HepG2 (cell line): Measurements from ENCODE around the gene RASL10A. TPM values are rescaled to one million over a fixed set of nuclear protein-coding genes. Genes with fewer than 3 reads are reported as not detected.

Source experiments
- ATAC-seq: fragments of 200-7000 bp; cut with Tn5 transposase; 3 replicates; pipeline ENCODE4 v1.9.1; 2020; ENCODE audit warnings: mild to moderate bottlenecking, moderate library complexity
- BruUV-seq: library from RNA; stranded (reverse); fragments of 400-500 nt; replicated peaks from 2 replicates; lab custom pipeline; 2021; lab: Mats Ljungman, UMichigan
- CTCF ChIA-PET: fragments of 300-600 bp; formaldehyde crosslinking; extraction: SDS; loops from one replicate; lab custom pipeline; 2021; ENCODE audit warnings: low total read pairs, inconsistent platforms, low intra/inter-chr PET ratio; lab: Yijun Ruan, JAX
- POLR2A ChIA-PET: fragments of 350-600 bp; sonication (Branson Sonifier 250); formaldehyde crosslinking; loops from one replicate; lab custom pipeline; 2020; ENCODE audit warnings: antibody characterized with exemption, inconsistent platforms; lab: Yijun Ruan, JAX
- DNase-seq: peaks from one replicate; pipeline ENCODE4 v3.0.0-alpha.2; 2015; ENCODE audit warnings: low spot score
- FAIRE-seq: peaks from 3 replicates; lab custom pipeline; 2011; peaks lifted over from hg19 to GRCh38; lab: Jason Lieb, UNC
- H2AFZ ChIP-seq: one replicate; pipeline ENCODE4 v1.6.1; 2011; ENCODE audit warnings: low read length, inconsistent platforms
- H3K27ac ChIP-seq: fragments of 300-600 bp; 3 replicates; pipeline ENCODE4 v1.8.0; 2011; ENCODE audit warnings: mixed run types, mild to moderate bottlenecking, mixed read lengths, low read length, inconsistent platforms; ENCODE audit not compliant: insufficient read depth; ENCODE audit errors: extremely low read length
- H3K27me3 ChIP-seq, 2 experiments: fragments of 200-600 bp in 1 of 2; 2 replicates in 1 of 2; 3 replicates in 1 of 2; pipeline versions ENCODE4 v1.6.0 to v1.8.0; 2011; ENCODE audit warnings: low read length in 2 of 2, mild to moderate bottlenecking in 2 of 2, moderate library complexity in 2 of 2, inconsistent platforms in 1 of 2; ENCODE audit not compliant: insufficient read depth in 2 of 2, control insufficient read depth in 1 of 2
- H3K36me3 ChIP-seq, 2 experiments: fragments of 200-600 bp in 1 of 2; replicated peaks in 1 of 2; 2 replicates in 1 of 2; 3 replicates in 1 of 2; pipeline versions ENCODE4 v1.5.1 to v1.8.0; 2011; ENCODE audit warnings: low read length in 2 of 2, inconsistent platforms in 1 of 2; ENCODE audit not compliant: insufficient read depth in 2 of 2, control insufficient read depth in 1 of 2
- H3K4me1 ChIP-seq: 2 replicates; pipeline ENCODE4 v1.5.1; 2012; ENCODE audit warnings: low read length, inconsistent platforms; ENCODE audit not compliant: insufficient read depth
- H3K4me2 ChIP-seq: 2 replicates; pipeline ENCODE4 v1.6.0; 2011; ENCODE audit warnings: low read depth, low read length, inconsistent platforms
- H3K4me3 ChIP-seq, 3 experiments: fragments of 200-600 bp in 1 of 3; sonication (generic), shearing (Covaris generic) in 1 of 3; replicated peaks in 1 of 3; 2 replicates each; pipeline ENCODE4 v1.5.1; 2011 to 2016; ENCODE audit warnings: low read length in 3 of 3, inconsistent platforms in 2 of 3, low read depth in 2 of 3, mild to moderate bottlenecking in 2 of 3, control low read depth in 1 of 3, mixed read lengths in 1 of 3; ENCODE audit not compliant: insufficient read depth in 1 of 3
- H3K79me2 ChIP-seq: one replicate; pipeline ENCODE4 v1.6.1; 2011; ENCODE audit warnings: low read length, inconsistent platforms; ENCODE audit not compliant: insufficient read depth
- H3K9ac ChIP-seq: 2 replicates; pipeline ENCODE4 v1.6.0; 2011; ENCODE audit warnings: mild to moderate bottlenecking, low read depth, low read length, inconsistent platforms; ENCODE audit not compliant: insufficient read depth
- H3K9me3 ChIP-seq: 2 replicates; pipeline ENCODE4 v1.5.1; 2012; ENCODE audit warnings: mild to moderate bottlenecking, low read length
- H4K20me1 ChIP-seq: 2 replicates; pipeline ENCODE4 v1.6.0; 2011; ENCODE audit warnings: inconsistent platforms, mild to moderate bottlenecking, low read length, moderate library complexity; ENCODE audit not compliant: insufficient read depth
- CBX2 ChIP-seq, 2 experiments: fragments of 200-600 bp in 1 of 2; sonication (generic); formaldehyde crosslinking in 1 of 2; IDR thresholded peaks; 2 replicates each; pipeline versions ENCODE4 v1.7.0 to v1.8.1; 2018 to 2022; ENCODE audit warnings: low read depth in 2 of 2, low read length in 1 of 2, mild to moderate bottlenecking in 1 of 2, missing genetic modification reagents in 1 of 2
- GMEB1 ChIP-seq: sonication (generic); formaldehyde crosslinking; IDR thresholded peaks from 2 replicates; pipeline ENCODE4 v1.5.1; 2020; ENCODE audit warnings: missing genetic modification reagents, mild to moderate bottlenecking, borderline replicate concordance
- LBX2 ChIP-seq: sonication (generic); formaldehyde crosslinking; IDR thresholded peaks from 2 replicates; pipeline ENCODE4 v1.5.0; 2020; ENCODE audit warnings: missing genetic modification reagents, mild to moderate bottlenecking, borderline replicate concordance
- MAFF ChIP-seq: IDR thresholded peaks from 2 replicates; pipeline ENCODE4 v1.6.1; 2011; ENCODE audit warnings: low read depth, low read length, improper control_type of control experiment
- RELA ChIP-seq: sonication (generic); formaldehyde crosslinking; IDR thresholded peaks from 2 replicates; pipeline ENCODE4 v1.4.0; 2020; ENCODE audit warnings: missing genetic modification reagents
- THAP11 ChIP-seq: IDR thresholded peaks from 2 replicates; pipeline ENCODE4 v1.6.1; 2016; ENCODE audit warnings: missing biosample characterization, missing genetic modification reagents
- ZBTB3 ChIP-seq: sonication (generic); formaldehyde crosslinking; IDR thresholded peaks from 2 replicates; pipeline ENCODE4 v1.4.0; 2020; ENCODE audit warnings: low read depth, mild to moderate bottlenecking, moderate library complexity, missing genetic modification reagents, borderline replicate concordance
- ZFP37 ChIP-seq: sonication (generic); formaldehyde crosslinking; IDR thresholded peaks from 2 replicates; pipeline ENCODE4 v1.4.0; 2020; ENCODE audit warnings: missing genetic modification reagents, borderline replicate concordance
- ZMAT3 ChIP-seq: sonication (generic); formaldehyde crosslinking; conservative IDR thresholded peaks from 2 replicates; pipeline ENCODE4 v1.7.0; 2021; ENCODE audit warnings: missing genetic modification reagents
- ZNF10 ChIP-seq: sonication (generic); formaldehyde crosslinking; IDR thresholded peaks from 2 replicates; pipeline ENCODE4 v1.4.0; 2020; ENCODE audit warnings: mild to moderate bottlenecking, low read depth, missing genetic modification reagents, borderline replicate concordance
- ZNF12 ChIP-seq: sonication (generic); formaldehyde crosslinking; IDR thresholded peaks from 2 replicates; pipeline ENCODE4 v1.5.0; 2020; ENCODE audit warnings: missing genetic modification reagents
- ZNF230 ChIP-seq: sonication (generic); formaldehyde crosslinking; IDR thresholded peaks from 2 replicates; pipeline ENCODE4 v1.4.0; 2020; ENCODE audit warnings: mild to moderate bottlenecking, missing genetic modification reagents
- ZNF264 ChIP-seq: sonication (generic); formaldehyde crosslinking; IDR thresholded peaks from 2 replicates; pipeline ENCODE4 v1.4.0; 2020; ENCODE audit warnings: missing genetic modification reagents
- ZNF431 ChIP-seq: sonication (generic); formaldehyde crosslinking; IDR thresholded peaks from 2 replicates; pipeline ENCODE4 v1.9.0; 2022; ENCODE audit warnings: missing genetic modification reagents, low read depth, mild to moderate bottlenecking, borderline replicate concordance
- ZNF616 ChIP-seq: sonication (generic); formaldehyde crosslinking; IDR thresholded peaks from 2 replicates; pipeline ENCODE4 v1.5.0; 2020; ENCODE audit warnings: low read depth, mild to moderate bottlenecking, missing genetic modification reagents
- ZNF724P ChIP-seq: sonication (generic); formaldehyde crosslinking; IDR thresholded peaks from 2 replicates; pipeline ENCODE4 v1.8.0; 2022; ENCODE audit warnings: missing genetic modification reagents, borderline replicate concordance
- ZNF740 ChIP-seq: sonication (generic); formaldehyde crosslinking; IDR thresholded peaks from 2 replicates; pipeline ENCODE4 v1.4.0; 2020; ENCODE audit warnings: missing genetic modification reagents
- ZNF775 ChIP-seq: sonication (generic); formaldehyde crosslinking; IDR thresholded peaks from 2 replicates; pipeline ENCODE4 v1.4.0; 2020; ENCODE audit warnings: missing genetic modification reagents, mild to moderate bottlenecking, moderate library complexity, borderline replicate concordance
- WGBS: methylation state at CpG from one replicate; pipeline ENCODE4 v1.1.6; 2017; ENCODE audit warnings: low lambda C conversion rate; 5-methylcytosine and 5-hydroxymethylcytosine counted together
- in situ Hi-C: cut with HindIII; loops from 2 replicates; pipeline ENCODE4 v1.10.0; 2017; ENCODE audit warnings: low pct_unique_long_range_greater_than_20kb; ENCODE audit not compliant: extremely low pct_ligation_motif_present
- intact Hi-C: fragments of 100-400 bp; cut with micrococcal nuclease; formaldehyde crosslinking; loops from one replicate; pipeline ENCODE4 v1.10.0; 2022; ENCODE audit not compliant: unreplicated experiment
- polyA plus RNA-seq, 8 experiments: library from polyadenylated mRNA; depleted of rRNA in 3 of 8; stranded (reverse) in 7 of 8; unstranded in 1 of 8; fragments of >200 nt; fragmentation: Illumina TruSeq in 4 of 8; extraction: Trizol in 4 of 8; gene quantifications; 2 replicates each; pipeline versions ENCODE4 v1.2.1 to v1.2.3, GENCODE V29; 2011 to 2016; ENCODE audit warnings: low read depth in 4 of 8, missing spikeins in 1 of 8, mixed read lengths in 1 of 8; ENCODE audit not compliant: insufficient read depth in 1 of 8
- total RNA-seq, 5 experiments: library from RNA; depleted of rRNA; stranded (reverse); fragments of >200 nt; fragmentation: Illumina TruSeq; extraction: Trizol; gene quantifications; 2 replicates each; pipeline ENCODE4 v1.2.3, GENCODE V29; 2016; ENCODE audit warnings: low read depth in 1 of 5
- TF ChIP-seq, protein P1 (sequence below): sonication (generic); formaldehyde crosslinking; IDR thresholded peaks from 2 replicates; pipeline ENCODE4 v1.4.0; 2020; ENCODE audit warnings: missing genetic modification reagents, borderline replicate concordance

RASL10A gene
- total and polyA plus RNA-seq, 2 of the 13 experiments (the other 11 are each of a cell fraction or from before 2014, with no cell fraction given): 0.05 to 0.22 TPM

- ChIA-PET CTCF (no interaction called here), POLR2A (interaction anchor here (1.0 kb wide), 1 partner anchor 41 kb away, joined by 4 read pairs; no protein-coding TSS in a partner anchor)
- peaks cover 26 to 36% of the 10 kb centered on the region in 2 experiments for H3K36me3 ChIP-seq
- no peak overlapping the region for H3K4me2 ChIP-seq
- 0 out of 2 replicates have a peak, but pooled peaks cover 9% of the 10 kb centered on the region for H4K20me1 ChIP-seq
- H3K79me2 ChIP-seq: no peaks in the 10 kb centered on the region
- no peak for FAIRE-seq
- in situ Hi-C loops (no loop called here), intact Hi-C loops (no loop called here)
- peak; percentile 6 for ATAC-seq
- BruUV-seq: no TSS peak
- H3K9ac ChIP-seq: no peak overlapping the region
- no peak overlapping the region for H3K4me3 ChIP-seq
- no peaks in the 10 kb centered on the region for H3K9me3 ChIP-seq
- WGBS: 91% methylated on average over 10 of the region's 10 CpGs
- H2AFZ ChIP-seq: no peak overlapping the region
- no peak for DNase-seq
- H3K4me1 ChIP-seq: peaks cover 28% of the 10 kb centered on the region
- H3K27ac ChIP-seq: no peak overlapping the region
- no peaks in the 10 kb centered on the region for H3K27me3 ChIP-seq
- TF ChIP-seq ZFP37 (CRISPR knock-in tag): no peak
- TF ChIP-seq ZNF12 (CRISPR knock-in tag): no peak
- no peak for TF ChIP-seq ZMAT3
- TF ChIP-seq ZBTB3 (CRISPR knock-in tag): no peak
- TF ChIP-seq ZNF740 (CRISPR knock-in tag): no peak
- no peak for TF ChIP-seq ZNF775
- TF ChIP-seq ZNF431 (CRISPR knock-in tag): no peak
- no peak for TF ChIP-seq ZNF616 (CRISPR knock-in tag)
- no peak for TF ChIP-seq ZNF10 (CRISPR knock-in tag)
- TF ChIP-seq LBX2 (CRISPR knock-in tag): no peak
- no peak for TF ChIP-seq GMEB1 (CRISPR knock-in tag)
- TF ChIP-seq, protein P1, sequence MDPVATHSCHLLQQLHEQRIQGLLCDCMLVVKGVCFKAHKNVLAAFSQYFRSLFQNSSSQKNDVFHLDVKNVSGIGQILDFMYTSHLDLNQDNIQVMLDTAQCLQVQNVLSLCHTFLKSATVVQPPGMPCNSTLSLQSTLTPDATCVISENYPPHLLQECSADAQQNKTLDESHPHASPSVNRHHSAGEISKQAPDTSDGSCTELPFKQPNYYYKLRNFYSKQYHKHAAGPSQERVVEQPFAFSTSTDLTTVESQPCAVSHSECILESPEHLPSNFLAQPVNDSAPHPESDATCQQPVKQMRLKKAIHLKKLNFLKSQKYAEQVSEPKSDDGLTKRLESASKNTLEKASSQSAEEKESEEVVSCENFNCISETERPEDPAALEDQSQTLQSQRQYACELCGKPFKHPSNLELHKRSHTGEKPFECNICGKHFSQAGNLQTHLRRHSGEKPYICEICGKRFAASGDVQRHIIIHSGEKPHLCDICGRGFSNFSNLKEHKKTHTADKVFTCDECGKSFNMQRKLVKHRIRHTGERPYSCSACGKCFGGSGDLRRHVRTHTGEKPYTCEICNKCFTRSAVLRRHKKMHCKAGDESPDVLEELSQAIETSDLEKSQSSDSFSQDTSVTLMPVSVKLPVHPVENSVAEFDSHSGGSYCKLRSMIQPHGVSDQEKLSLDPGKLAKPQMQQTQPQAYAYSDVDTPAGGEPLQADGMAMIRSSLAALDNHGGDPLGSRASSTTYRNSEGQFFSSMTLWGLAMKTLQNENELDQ (CRISPR knock-in tag): no peak
- no peak for TF ChIP-seq RELA (CRISPR knock-in tag)
- TF ChIP-seq THAP11 (CRISPR knock-in tag): no peak
- TF ChIP-seq CBX2 (IDR thresholded peaks at IDR 0.05; ENCODE audit: low read depth, low read length): no peak
- TF ChIP-seq CBX2 (CRISPR knock-in tag; IDR thresholded peaks at IDR 0.05; ENCODE audit: low read depth): no peak
- no peak for TF ChIP-seq MAFF
- TF ChIP-seq ZNF264 (CRISPR knock-in tag): no peak
- no peak for TF ChIP-seq ZNF230 (CRISPR knock-in tag)
- no peak for TF ChIP-seq ZNF724P (CRISPR knock-in tag)
Measured at GRCh38 chr22:29300807-29301601, 14.5 kb downstream of the RASL10A start.
